H1 (cell line): ENCODE data around the gene PPIF. TPM values are rescaled to one million over a fixed set of nuclear protein-coding genes. Genes with fewer than 3 reads are reported as not detected.

Experiments used
- CTCF ChIA-PET: fragments of 300-600 bp; sonication (Branson Sonifier 250); formaldehyde crosslinking; loops from one replicate; lab custom pipeline; 2021; ENCODE audit not compliant: partially characterized antibody; lab: Charles Lee
- POLR2A ChIA-PET: fragments of 300-600 bp; sonication (Branson Sonifier 250); formaldehyde crosslinking; loops from one replicate; lab custom pipeline; 2021; ENCODE audit warnings: inconsistent platforms; ENCODE audit not compliant: partially characterized antibody; lab: Charles Lee
- DNase-seq, 2 experiments: peaks; one replicate each; pipeline versions ENCODE4 v3.0.0 to v3.0.0-alpha.2; 2010 to 2022; ENCODE audit warnings: low spot score in 2 of 2, low read depth in 1 of 2, mixed read lengths in 1 of 2
- FAIRE-seq: peaks from 2 replicates; lab custom pipeline; 2011; peaks lifted over from hg19 to GRCh38; lab: Jason Lieb, UNC
- H2AFZ ChIP-seq: 2 replicates; pipeline ENCODE4 v1.8.1; 2012; ENCODE audit warnings: low read length, inconsistent platforms
- H2AK5ac ChIP-seq: 2 replicates; pipeline ENCODE4 v1.6.1; 2013; ENCODE audit warnings: low read depth, low read length
- H2BK120ac ChIP-seq: replicated peaks from 2 replicates; pipeline ENCODE3; 2013; ENCODE audit warnings: low read depth, low read length, inconsistent platforms
- H2BK12ac ChIP-seq: 2 replicates; pipeline ENCODE4 v1.6.1; 2013; ENCODE audit warnings: low read depth, low read length
- H2BK15ac ChIP-seq: 2 replicates; pipeline ENCODE4 v1.6.1; 2013; ENCODE audit warnings: low read length
- H2BK20ac ChIP-seq: 2 replicates; pipeline ENCODE4 v1.6.1; 2013; ENCODE audit warnings: low read length
- H2BK5ac ChIP-seq: 2 replicates; pipeline ENCODE4 v1.6.1; 2013; ENCODE audit warnings: low read depth, low read length
- H3K14ac ChIP-seq: 2 replicates; pipeline ENCODE4 v1.6.1; 2013; ENCODE audit warnings: inconsistent platforms; ENCODE audit not compliant: insufficient read length
- H3K18ac ChIP-seq: 2 replicates; pipeline ENCODE4 v1.6.1; 2013; ENCODE audit warnings: low read length; ENCODE audit errors: extremely low read depth
- H3K23ac ChIP-seq: 2 replicates; pipeline ENCODE4 v1.6.1; 2013; ENCODE audit warnings: inconsistent platforms; ENCODE audit not compliant: insufficient read length
- H3K23me2 ChIP-seq: 2 replicates; pipeline ENCODE4 v1.6.1; 2013; ENCODE audit warnings: low read depth, low read length
- H3K27ac ChIP-seq: 2 replicates; pipeline ENCODE4 v1.6.1; 2011; ENCODE audit warnings: low read depth, low read length, inconsistent platforms
- H3K27me3 ChIP-seq, 4 experiments: replicated peaks in 1 of 4; 1 replicate in 1 of 4; 2 replicates in 3 of 4; pipeline versions ENCODE4 v1.6.1 to v1.8.1; 2011 to 2013; ENCODE audit warnings: low read length in 3 of 4, mild to moderate bottlenecking in 3 of 4, inconsistent platforms in 2 of 4, mixed read lengths in 2 of 4, moderate library complexity in 1 of 4; ENCODE audit not compliant: control insufficient read depth in 3 of 4, insufficient read depth in 3 of 4; ENCODE audit errors: extremely low read depth in 1 of 4
- H3K36me3 ChIP-seq, 4 experiments: 2 replicates each; pipeline versions ENCODE4 v1.6.1 to v1.8.1; 2011 to 2013; ENCODE audit warnings: mild to moderate bottlenecking in 4 of 4, low read length in 3 of 4, moderate library complexity in 2 of 4, control low read depth in 1 of 4, inconsistent platforms in 1 of 4; ENCODE audit not compliant: insufficient read depth in 4 of 4, control insufficient read depth in 2 of 4
- H3K4ac ChIP-seq: replicated peaks from 2 replicates; pipeline ENCODE3; 2013; ENCODE audit warnings: low read length, low read depth, mixed read lengths, inconsistent platforms; ENCODE audit not compliant: insufficient read length
- H3K4me1 ChIP-seq, 4 experiments: replicated peaks in 1 of 4; 1 replicate in 1 of 4; 2 replicates in 3 of 4; pipeline versions ENCODE4 v1.6.1 to v1.8.1; 2011 to 2013; ENCODE audit warnings: low read length in 3 of 4, inconsistent platforms in 2 of 4, mixed read lengths in 1 of 4; ENCODE audit not compliant: insufficient read depth in 4 of 4, control insufficient read depth in 3 of 4
- H3K4me2 ChIP-seq, 2 experiments: 2 replicates each; pipeline versions ENCODE4 v1.6.1 to v1.8.1; 2011 to 2013; ENCODE audit warnings: low read depth in 2 of 2, low read length in 2 of 2, control low read depth in 1 of 2, inconsistent platforms in 1 of 2, mild to moderate bottlenecking in 1 of 2; ENCODE audit not compliant: insufficient read depth in 1 of 2
- H3K4me3 ChIP-seq, 4 experiments: fragments of 200-600, 300-600 bp in 1 of 4; sonication (generic), shearing (Covaris generic), sonication (Bioruptor Twin) in 1 of 4; 2 replicates each; pipeline versions ENCODE4 v1.5.1 to v1.8.1; 2011 to 2016; ENCODE audit warnings: low read length in 4 of 4, low read depth in 3 of 4, control low read depth in 2 of 4, inconsistent platforms in 2 of 4, mild to moderate bottlenecking in 2 of 4, mixed read lengths in 1 of 4, moderate library complexity in 1 of 4; ENCODE audit not compliant: insufficient read depth in 2 of 4; ENCODE audit errors: extremely low read depth in 1 of 4
- H3K56ac ChIP-seq: replicated peaks from 2 replicates; pipeline ENCODE3; 2013; ENCODE audit warnings: low read depth, mild to moderate bottlenecking, mixed read lengths, low read length, inconsistent platforms; ENCODE audit not compliant: insufficient read length
- H3K79me1 ChIP-seq: 2 replicates; pipeline ENCODE4 v1.6.1; 2013; ENCODE audit warnings: low read depth, low read length, control low read depth
- H3K79me2 ChIP-seq, 2 experiments: 2 replicates each; pipeline versions ENCODE4 v1.6.1 to v1.8.1; 2012 to 2013; ENCODE audit warnings: low read length in 2 of 2, mild to moderate bottlenecking in 2 of 2, inconsistent platforms in 1 of 2; ENCODE audit not compliant: insufficient read depth in 2 of 2, control insufficient read depth in 1 of 2
- H3K9ac ChIP-seq, 4 experiments: replicated peaks in 1 of 4; 1 replicate in 1 of 4; 2 replicates in 3 of 4; pipeline versions ENCODE4 v1.6.1 to v1.8.1; 2011 to 2013; ENCODE audit warnings: low read depth in 3 of 4, low read length in 3 of 4, control low read depth in 2 of 4, mild to moderate bottlenecking in 2 of 4, moderate library complexity in 2 of 4, inconsistent platforms in 1 of 4; ENCODE audit errors: extremely low read depth in 1 of 4
- H3K9me3 ChIP-seq, 2 experiments: 2 replicates each; pipeline versions ENCODE4 v1.6.1 to v1.8.1; 2012 to 2013; ENCODE audit warnings: mild to moderate bottlenecking in 2 of 2, moderate library complexity in 2 of 2, control low read depth in 1 of 2, inconsistent platforms in 1 of 2, low read depth in 1 of 2, low read length in 1 of 2, mixed read lengths in 1 of 2; ENCODE audit not compliant: insufficient read depth in 2 of 2
- H4K20me1 ChIP-seq, 2 experiments: replicated peaks in 1 of 2; 2 replicates each; pipeline versions ENCODE3 to v1.8.1; 2011 to 2013; ENCODE audit warnings: inconsistent platforms in 2 of 2, low read length in 2 of 2, mild to moderate bottlenecking in 1 of 2; ENCODE audit not compliant: insufficient read depth in 2 of 2, control insufficient read depth in 1 of 2
- H4K5ac ChIP-seq: 2 replicates; pipeline ENCODE4 v1.6.1; 2013; ENCODE audit warnings: low read length, low read depth, mixed read lengths, inconsistent platforms; ENCODE audit not compliant: insufficient read length
- H4K8ac ChIP-seq: 2 replicates; pipeline ENCODE4 v1.8.0; 2013; ENCODE audit warnings: mild to moderate bottlenecking, moderate library complexity, low read length, inconsistent platforms; ENCODE audit not compliant: insufficient read depth; ENCODE audit errors: extremely low read depth
- H4K91ac ChIP-seq: replicated peaks from 2 replicates; pipeline ENCODE3; 2013; ENCODE audit warnings: low read length, mixed read lengths, inconsistent platforms; ENCODE audit not compliant: insufficient read length
- SIN3A ChIP-seq, 2 experiments: IDR thresholded peaks in 1 of 2; conservative IDR thresholded peaks in 1 of 2; 2 replicates each; pipeline ENCODE4 v1.6.1; 2011 to 2012; ENCODE audit warnings: low read length in 2 of 2, improper control_type of control experiment in 1 of 2, low read depth in 1 of 2, mild to moderate bottlenecking in 1 of 2
- SIX5 ChIP-seq: IDR thresholded peaks from 2 replicates; pipeline ENCODE4 v1.6.1; 2011; ENCODE audit warnings: mild to moderate bottlenecking, low read depth, low read length
- SP1 ChIP-seq: IDR thresholded peaks from 2 replicates; pipeline ENCODE4 v1.6.1; 2011; ENCODE audit warnings: low read depth, low read length
- USF2 ChIP-seq: IDR thresholded peaks from 2 replicates; pipeline ENCODE4 v1.6.1; 2011; ENCODE audit warnings: low read length, improper control_type of control experiment
- WGBS, 2 experiments: shearing (Covaris generic) in 1 of 2; methylation state at CpG; one replicate each; pipeline versions ENCODE4 v1.1.6 to v1.1.7; 2013 to 2015; ENCODE audit warnings: low lambda C conversion rate in 2 of 2, mixed read lengths in 2 of 2, inconsistent platforms in 1 of 2, low coverage in 1 of 2, missing lambda C conversion rate in 1 of 2; ENCODE audit not compliant: insufficient replicate concordance in 2 of 2, insufficient coverage in 1 of 2, insufficient read length in 1 of 2; ENCODE audit errors: extremely low coverage in 1 of 2, missing lambda C conversion rate in 1 of 2; 5-methylcytosine and 5-hydroxymethylcytosine counted together
- polyA plus RNA-seq, 7 experiments: library from polyadenylated mRNA; depleted of rRNA in 3 of 7; stranded (reverse) in 5 of 7; unstranded in 2 of 7; fragments of >200 nt in 5 of 7; fragments of 200-250 nt in 2 of 7; gene quantifications; 1 replicate in 5 of 7; 2 replicates in 1 of 7; 4 replicates in 1 of 7; pipeline versions ENCODE4 v1.2.1 to v1.2.3, GENCODE V29; 2011 to 2013; ENCODE audit warnings: missing spikeins in 2 of 7, mixed read lengths in 2 of 7
- total RNA-seq: library from RNA; stranded (reverse); fragmentation: NEBNext Ultra II Directional; extraction: Animal tissue kit (Norgen Biotek cat#: 25700); gene quantifications from 2 replicates; pipeline ENCODE4 v1.2.1, GENCODE V29; 2021

Gene PPIF
- total and polyA plus RNA-seq, 2 of the 8 experiments (the other 6 are each of a cell fraction or from before 2014, with no cell fraction given), result 70.2 to 77.6 TPM

GRCh38 chr10:79353726-79354125, 6.5 kb downstream of the PPIF start:
- no peak overlapping the region for H3K14ac ChIP-seq
- no peak overlapping the region for H3K4me3 ChIP-seq
- no peak overlapping the region for H3K23ac ChIP-seq
- H3K79me1 ChIP-seq, result peaks cover 9% of the 10 kb centered on the region; the same call in 1 of the 2 replicates
- peaks cover 0 to 1% of the 10 kb centered on the region in 2 experiments; a peak in 1 of 4 replicates for H3K79me2 ChIP-seq
- H3K36me3 ChIP-seq, result peaks cover 26 to 61% (median 47%) of the 10 kb centered on the region in 4 experiments
- no peak overlapping the region for H2AK5ac ChIP-seq
- H2BK12ac ChIP-seq, result no peak overlapping the region
- H2BK120ac ChIP-seq, result no peak overlapping the region
- no peak overlapping the region for H2BK5ac ChIP-seq
- FAIRE-seq (no peak), DNase-seq (no peak)
- H3K4me1 ChIP-seq, result no peaks in the 10 kb centered on the region; a peak in 1 of 7 replicates
- H3K27me3 ChIP-seq, result no peaks in the 10 kb centered on the region
- ChIA-PET POLR2A (no interaction called here), CTCF (interaction anchor here (2.0 kb wide), 1 partner anchor 21 kb away, joined by 6 read pairs; no protein-coding TSS in a partner anchor)
- peaks cover 7 to 16% of the 10 kb centered on the region in 2 experiments for H4K20me1 ChIP-seq
- H2BK15ac ChIP-seq, result no peak overlapping the region
- no peak overlapping the region for H3K27ac ChIP-seq
- H3K9me3 ChIP-seq, result no peaks in the 10 kb centered on the region; a peak in 1 of 4 replicates
- no peak overlapping the region for H3K9ac ChIP-seq
- H3K56ac ChIP-seq, result no peak overlapping the region
- H4K91ac ChIP-seq, result no peak overlapping the region
- no peak overlapping the region for H3K4me2 ChIP-seq
- H2BK20ac ChIP-seq, result no peak overlapping the region
- no peak overlapping the region for H4K5ac ChIP-seq
- no peak overlapping the region for H3K4ac ChIP-seq
- H2AFZ ChIP-seq, result no peak overlapping the region
- whole genome bisulfite sequencing, 2 experiments, result 90% methylated on average over 11 of the region's 11 CpGs; no CpG with 5 or more reads in 1 of the 2 experiments
- H3K23me2 ChIP-seq, result no peaks in the 10 kb centered on the region
- H4K8ac ChIP-seq, result no peak overlapping the region
- H3K18ac ChIP-seq, result no peak overlapping the region
- no peak for TF ChIP-seq SIX5
- no peak for TF ChIP-seq USF2
- no peak for TF ChIP-seq SP1
- TF ChIP-seq SIN3A (conservative IDR thresholded peaks at IDR 0.05 in 1 of 2, IDR thresholded peaks at IDR 0.05 in 1 of 2; ENCODE audit: low read depth in 1 of 2, low read length in 2 of 2), result no peak
